Adipocyte (in vitro differentiated cells): ENCODE measurements around the gene GSG1L2.

ENCODE experiments used
- DNase-seq: peaks from one replicate; pipeline ENCODE4 v3.0.0-alpha.2; 2015; ENCODE audit warnings: low read depth
- H3K27me3 ChIP-seq: replicated peaks from 2 replicates; pipeline ENCODE4 v1.7.0; 2013; ENCODE audit warnings: mild to moderate bottlenecking, low read length, moderate library complexity; ENCODE audit not compliant: control insufficient read depth, insufficient read depth
- H3K36me3 ChIP-seq: 2 replicates; pipeline ENCODE4 v1.7.0; 2013; ENCODE audit warnings: low read length, mild to moderate bottlenecking, moderate library complexity; ENCODE audit not compliant: control insufficient read depth, insufficient read depth, severe bottlenecking
- H3K4me1 ChIP-seq: 2 replicates; pipeline ENCODE4 v1.7.0; 2013; ENCODE audit warnings: mild to moderate bottlenecking, low read length, moderate library complexity; ENCODE audit not compliant: control insufficient read depth, insufficient read depth
- H3K4me3 ChIP-seq: 2 replicates; pipeline ENCODE4 v1.7.0; 2013; ENCODE audit warnings: mild to moderate bottlenecking, low read length, moderate library complexity
- H3K9ac ChIP-seq: 2 replicates; pipeline ENCODE4 v1.7.0; 2013; ENCODE audit warnings: mild to moderate bottlenecking, low read length, moderate library complexity
- H3K9me3 ChIP-seq: 2 replicates; pipeline ENCODE4 v1.7.0; 2013; ENCODE audit warnings: mild to moderate bottlenecking, low read length, moderate library complexity; ENCODE audit not compliant: control insufficient read depth

Gene GSG1L2

DNA sequence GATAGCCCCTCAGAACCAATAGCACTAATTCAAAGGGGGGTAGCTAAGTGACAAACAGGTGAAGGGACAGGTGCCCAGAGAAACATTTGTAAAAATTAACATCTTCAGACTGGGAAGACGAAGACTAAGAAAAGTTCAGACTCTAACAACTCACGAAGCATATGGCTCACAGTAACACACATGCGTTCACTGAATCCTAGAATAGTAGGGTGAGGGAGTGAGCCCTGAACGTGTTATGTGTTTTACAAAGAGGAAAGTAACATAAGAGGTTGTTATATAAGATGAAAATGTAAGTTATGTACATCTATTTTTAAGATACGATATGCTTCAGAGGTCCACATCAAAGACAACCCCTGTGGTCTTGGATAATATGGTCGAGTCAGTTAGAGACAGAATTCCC is 15.2 kb downstream of the GSG1L2 start:
- Histone ChIP-seq H3K4me1 (no peaks in the 10 kb centered on the region), H3K27me3 (peaks cover 18% of the 10 kb centered on the region), H3K9ac (no peak overlapping the region), H3K36me3 (no peaks in the 10 kb centered on the region), H3K9me3 (peaks cover 13% of the 10 kb centered on the region), H3K4me3 (no peak overlapping the region)
- DNase-seq, result no peak

DNA sequence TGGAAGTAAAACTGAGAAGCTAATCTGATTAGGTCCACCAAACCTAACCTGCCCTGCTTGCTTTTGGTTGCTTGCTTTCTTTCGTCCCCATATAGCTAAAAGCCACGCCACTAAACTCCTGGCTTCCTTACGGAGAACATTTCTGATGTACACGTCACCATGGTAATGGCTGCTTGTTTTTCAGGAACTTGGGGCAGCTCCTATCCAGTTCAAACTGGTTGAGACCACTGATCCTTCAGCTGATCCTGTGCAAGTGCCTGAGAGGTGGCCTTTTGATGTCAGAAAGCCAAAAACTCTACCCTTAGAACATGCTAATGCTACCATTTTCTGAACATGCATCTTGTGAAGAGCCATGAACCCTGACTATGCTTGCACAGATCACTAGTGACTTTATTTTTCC is 16.1 kb downstream of the GSG1L2 start:
- H3K4me1 ChIP-seq, result no peaks in the 10 kb centered on the region
- H3K9ac ChIP-seq, result no peak overlapping the region
- no peaks in the 10 kb centered on the region for H3K36me3 ChIP-seq
- no peak overlapping the region for H3K4me3 ChIP-seq
- H3K27me3 ChIP-seq, result peaks cover 15% of the 10 kb centered on the region
- H3K9me3 ChIP-seq, result peaks cover 13% of the 10 kb centered on the region
- DNase-seq, result no peak

DNA sequence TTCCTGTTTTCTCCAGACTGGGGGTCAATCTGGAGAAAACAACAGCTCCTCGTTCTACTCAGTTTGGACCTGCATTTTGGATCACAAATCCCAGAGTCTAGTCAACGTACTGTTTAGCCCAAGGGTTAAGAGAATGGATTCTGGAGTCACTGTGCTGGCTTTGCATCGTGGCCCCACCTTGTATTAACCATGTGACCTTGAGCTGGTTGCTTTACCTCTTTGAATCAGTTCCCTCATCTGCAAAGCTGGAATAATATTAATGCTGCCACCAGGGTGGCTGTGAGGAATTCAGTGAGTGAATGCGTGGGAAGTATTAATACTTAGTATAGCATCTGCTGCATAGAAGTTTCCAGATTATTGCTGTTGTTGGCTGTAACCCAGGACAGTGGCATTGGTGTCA is 19.2 kb downstream of the GSG1L2 start:
- H3K4me3 ChIP-seq, result no peak overlapping the region
- no peak for DNase-seq

DNA sequence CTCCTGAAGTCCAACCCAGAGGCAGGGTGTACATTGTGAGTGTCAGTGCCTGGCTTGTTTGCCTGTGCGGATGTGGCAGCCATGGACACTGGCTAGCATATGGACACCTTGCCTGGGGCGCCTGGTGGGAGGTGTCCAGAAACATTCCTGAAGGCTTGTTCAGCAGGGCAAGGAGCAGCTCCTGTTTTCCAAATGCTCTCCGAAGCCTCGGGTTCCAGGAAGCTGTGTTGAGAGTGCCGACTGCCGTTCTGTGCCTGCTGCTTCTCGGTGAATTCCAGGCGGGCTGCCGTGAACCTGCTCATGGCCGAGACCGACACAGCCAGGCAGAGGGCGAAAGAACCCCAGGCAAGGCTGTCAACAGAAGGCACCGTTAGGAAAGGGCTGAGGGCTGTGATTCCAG is 19.6 kb downstream of the GSG1L2 start:
- Histone ChIP-seq H3K9ac (no peak overlapping the region), H3K9me3 (peaks cover 13% of the 10 kb centered on the region), H3K27me3 (peaks cover 20% of the 10 kb centered on the region), H3K4me3 (no peak overlapping the region), H3K36me3 (no peaks in the 10 kb centered on the region), H3K4me1 (no peaks in the 10 kb centered on the region)
- no peak for DNase-seq

More for the DNA sequence above, 19.2 kb downstream of the GSG1L2 start:
- no peak overlapping the region for H3K9ac ChIP-seq
- H3K36me3 ChIP-seq, result no peaks in the 10 kb centered on the region
- peaks cover 13% of the 10 kb centered on the region for H3K9me3 ChIP-seq
- peaks cover 20% of the 10 kb centered on the region for H3K27me3 ChIP-seq
- H3K4me1 ChIP-seq, result no peaks in the 10 kb centered on the region

DNA sequence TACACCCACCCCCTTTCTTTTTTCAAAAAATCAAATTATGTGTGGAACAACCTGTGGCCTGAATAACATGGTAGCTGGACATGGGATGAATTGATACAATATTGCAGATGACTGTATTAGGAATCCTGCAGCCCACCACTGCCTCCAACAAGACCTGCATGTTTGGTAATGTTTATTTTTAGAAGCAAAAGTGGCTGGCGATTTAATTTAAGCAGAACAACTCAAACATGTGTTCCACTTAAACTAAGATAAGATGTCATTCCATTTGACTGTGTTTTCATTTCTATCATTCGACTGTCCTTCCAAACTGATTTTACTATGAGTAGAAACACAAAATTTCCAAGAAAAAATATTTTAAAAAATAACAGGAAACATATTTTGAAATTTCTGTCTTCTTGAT is 20.4 kb downstream of the GSG1L2 start:
- peaks cover 13% of the 10 kb centered on the region for H3K9me3 ChIP-seq
- no peaks in the 10 kb centered on the region for H3K36me3 ChIP-seq
- H3K4me3 ChIP-seq, result no peak overlapping the region
- DNase-seq, result no peak
- no peaks in the 10 kb centered on the region for H3K4me1 ChIP-seq
- no peak overlapping the region for H3K9ac ChIP-seq
- H3K27me3 ChIP-seq, result peaks cover 20% of the 10 kb centered on the region

DNA sequence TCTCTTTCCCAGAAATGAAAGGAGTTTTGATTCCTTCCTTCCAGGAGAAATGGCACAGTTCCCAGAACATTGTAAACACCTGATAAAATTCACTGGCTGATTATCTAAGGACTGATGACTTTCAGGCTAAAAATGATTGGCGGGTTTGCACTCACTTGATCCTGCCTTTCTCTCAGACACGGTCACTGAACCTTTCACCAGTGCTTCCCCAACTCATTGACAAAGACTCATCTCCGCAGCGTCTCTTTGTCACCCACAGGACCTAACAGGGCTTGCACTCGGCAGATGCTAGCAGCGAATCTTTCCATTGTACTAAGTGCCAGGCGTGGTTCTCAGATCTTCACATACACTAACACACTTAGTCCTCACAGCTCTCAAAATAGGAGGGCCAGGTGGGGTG is 23.2 kb downstream of the GSG1L2 start:
- DNase-seq, result no peak
- peaks cover 20% of the 10 kb centered on the region for H3K27me3 ChIP-seq
- H3K36me3 ChIP-seq, result no peaks in the 10 kb centered on the region
- no peak overlapping the region for H3K4me3 ChIP-seq
- no peak overlapping the region for H3K9ac ChIP-seq
- H3K9me3 ChIP-seq, result peaks cover under 1% of the 10 kb centered on the region
- no peaks in the 10 kb centered on the region for H3K4me1 ChIP-seq

DNA sequence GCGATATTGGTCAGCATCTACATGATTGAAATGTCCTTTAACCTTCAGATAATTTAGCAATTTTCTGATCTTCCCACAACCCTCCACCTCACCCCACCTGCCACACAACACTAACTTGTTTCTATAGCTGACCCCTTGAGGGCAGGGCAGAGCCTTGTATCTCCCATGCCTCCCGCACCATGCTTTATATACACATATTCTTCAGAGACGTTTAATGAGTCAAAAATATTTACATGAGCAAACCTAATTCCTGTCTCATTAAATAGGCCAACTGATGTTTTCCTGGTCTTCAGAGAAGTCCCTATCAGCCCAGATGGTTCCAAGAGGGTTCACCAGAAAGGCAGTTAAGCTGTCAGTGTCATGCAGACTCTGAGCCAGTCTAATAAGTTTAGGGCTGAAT is 23.9 kb downstream of the GSG1L2 start:
- H3K9me3 ChIP-seq, result no peaks in the 10 kb centered on the region
- no peaks in the 10 kb centered on the region for H3K4me1 ChIP-seq
- no peaks in the 10 kb centered on the region for H3K36me3 ChIP-seq
- no peak overlapping the region for H3K9ac ChIP-seq
- H3K27me3 ChIP-seq, result peaks cover 20% of the 10 kb centered on the region
- H3K4me3 ChIP-seq, result no peak overlapping the region
- no peak for DNase-seq

DNA sequence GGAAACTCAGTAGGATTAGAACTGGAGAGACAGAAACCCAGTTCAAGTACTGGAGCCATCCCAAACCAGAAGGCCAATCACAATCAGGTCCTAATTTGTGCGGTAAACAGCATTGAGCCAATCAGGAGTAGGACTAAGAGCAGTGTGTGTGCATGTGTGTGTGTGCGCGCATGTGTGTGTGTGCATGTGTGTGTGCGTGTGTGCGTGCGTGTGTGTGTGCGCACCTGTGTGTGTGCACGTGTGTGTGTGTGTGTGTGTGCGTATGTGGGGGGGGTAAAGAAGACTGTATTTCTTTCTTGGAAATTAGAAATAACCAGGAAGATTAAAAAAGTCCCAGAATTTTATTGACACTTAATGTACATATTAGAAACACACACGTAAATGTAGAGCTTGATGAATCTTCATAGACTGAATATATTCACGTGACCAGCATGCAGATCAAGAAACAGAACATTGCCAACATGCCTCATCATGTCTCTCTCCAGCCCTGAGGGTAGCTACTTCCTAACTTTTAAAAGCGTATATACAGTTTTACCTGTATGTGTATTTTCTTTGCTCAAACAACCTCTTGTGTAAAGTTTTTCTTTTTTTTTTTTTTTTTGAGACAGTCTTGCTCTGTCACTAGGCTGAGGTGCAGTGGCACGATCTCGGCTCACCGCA is 29.6 kb downstream of the GSG1L2 start:
- no peak for DNase-seq
- Histone ChIP-seq H3K36me3 (no peaks in the 10 kb centered on the region), H3K9ac (no peak overlapping the region), H3K4me3 (no peak overlapping the region), H3K9me3 (no peaks in the 10 kb centered on the region), H3K27me3 (peaks cover 2% of the 10 kb centered on the region), H3K4me1 (peaks cover 4% of the 10 kb centered on the region)

DNA sequence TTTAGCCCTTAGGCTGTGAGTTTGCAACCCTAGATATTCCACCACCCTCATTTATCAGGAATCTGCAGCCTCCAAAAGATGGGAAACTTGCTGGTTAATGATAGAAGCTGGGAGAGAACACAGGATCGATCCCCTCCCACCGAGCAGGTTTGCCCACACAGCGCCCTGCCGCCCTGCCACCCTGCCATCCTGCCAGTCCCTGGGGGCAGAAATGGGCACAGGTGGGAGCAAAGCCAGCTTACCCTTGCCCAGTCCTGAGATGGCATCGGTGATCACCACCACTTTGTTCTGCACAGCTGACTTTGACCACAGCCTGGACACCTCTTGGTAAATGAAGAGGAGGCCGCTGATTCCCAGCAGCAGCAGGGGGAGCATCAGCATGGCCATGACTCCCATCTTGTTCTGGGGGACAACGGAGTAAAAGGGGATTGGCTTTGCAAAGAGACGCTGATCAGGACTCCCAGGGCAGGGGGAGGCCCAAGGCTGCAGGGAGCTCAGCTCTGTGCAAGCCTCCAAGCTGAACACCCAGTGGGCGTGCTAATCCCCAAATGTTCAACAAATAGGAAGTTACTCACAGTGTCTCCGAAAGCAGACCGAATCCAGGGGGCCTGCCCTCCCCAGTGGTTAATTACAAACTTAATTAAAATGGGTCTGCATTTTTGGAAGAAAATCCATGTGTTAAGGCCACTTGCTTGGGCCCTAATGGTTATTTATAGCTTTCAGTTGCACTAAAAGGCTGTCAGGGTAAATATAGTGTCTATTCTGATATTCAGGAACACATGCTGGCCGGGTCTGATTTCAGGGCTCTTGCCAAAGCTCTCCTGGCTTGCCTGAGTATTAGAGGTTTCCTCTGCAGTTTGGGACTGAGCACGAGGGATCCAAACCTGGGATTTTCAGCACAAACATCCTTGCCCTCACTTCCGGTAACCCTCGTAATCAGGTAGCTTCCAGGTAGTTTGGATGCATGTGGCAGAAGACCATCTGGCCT is 30.7 kb downstream of the GSG1L2 start, which contains the start of gene DHRS7C:
Gene DHRS7C, minus strand, starts transcription at position 704 of the 988 bp plus-strand sequence. Its CDS starts 308 bp downstream, at position 396.
- H3K9ac ChIP-seq, result no peak within 1 kb of the TSS
- no peak for DNase-seq
- no peaks in the 10 kb centered on the region for H3K36me3 ChIP-seq
- H3K4me1 ChIP-seq, result peaks cover 4% of the 10 kb centered on the region
- peaks cover 2% of the 10 kb centered on the region for H3K27me3 ChIP-seq
- no peaks in the 10 kb centered on the region for H3K9me3 ChIP-seq
- no peak within 1 kb of the TSS for H3K4me3 ChIP-seq

DNA sequence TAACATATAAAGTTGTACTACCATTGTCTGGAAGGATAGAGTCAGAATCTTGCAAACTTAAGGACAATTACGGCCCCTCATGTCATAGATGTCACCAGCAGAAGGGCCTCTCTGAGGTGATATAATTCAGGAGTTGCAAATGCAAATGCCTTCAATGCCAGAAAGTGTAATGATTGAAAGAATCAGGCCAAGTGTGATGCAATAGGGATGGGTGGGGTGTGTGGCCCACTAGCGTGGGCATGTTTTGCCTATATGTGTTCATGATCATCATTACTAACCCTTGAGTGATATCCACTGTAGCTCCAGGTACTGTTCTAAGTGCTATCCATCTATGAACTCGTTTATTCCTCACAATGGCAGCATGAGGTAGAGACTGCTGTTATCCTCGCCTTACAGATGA is 31.6 kb downstream of the GSG1L2 start:
- no peaks in the 10 kb centered on the region for H3K9me3 ChIP-seq
- DNase-seq, result no peak
- no peak overlapping the region for H3K4me3 ChIP-seq
- no peak overlapping the region for H3K9ac ChIP-seq
- H3K4me1 ChIP-seq, result peaks cover 4% of the 10 kb centered on the region
- H3K36me3 ChIP-seq, result no peaks in the 10 kb centered on the region
- peaks cover 2% of the 10 kb centered on the region for H3K27me3 ChIP-seq

DNA sequence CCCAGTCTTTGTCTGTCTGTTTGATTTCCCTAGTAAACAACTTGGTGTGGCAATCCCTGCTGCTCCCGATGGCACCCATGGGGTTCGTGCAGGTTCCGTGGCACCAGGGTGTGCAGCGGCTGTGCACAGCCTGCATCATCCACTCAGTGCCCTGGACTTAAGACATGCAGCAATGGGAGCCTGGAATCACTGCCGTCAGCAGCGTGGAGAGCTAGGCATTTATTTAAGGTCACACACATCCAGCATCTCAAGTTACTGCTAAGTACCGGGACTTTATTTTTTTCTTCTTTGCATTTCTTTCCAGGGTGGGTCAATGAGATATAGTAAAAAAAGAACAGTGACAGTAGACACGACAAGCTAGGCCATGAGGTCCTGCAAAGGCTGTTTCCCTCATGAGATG is 33.3 kb downstream of the GSG1L2 start:
- no peak overlapping the region for H3K9ac ChIP-seq
- H3K36me3 ChIP-seq, result no peaks in the 10 kb centered on the region
- H3K27me3 ChIP-seq, result peaks cover 2% of the 10 kb centered on the region
- H3K4me1 ChIP-seq, result peaks cover 4% of the 10 kb centered on the region
- no peak overlapping the region for H3K4me3 ChIP-seq
- no peaks in the 10 kb centered on the region for H3K9me3 ChIP-seq
- no peak for DNase-seq
